ENCODE measurements around the gene VPS4B. TPM values are rescaled to one million over a fixed set of nuclear protein-coding genes. Genes with fewer than 3 reads are reported as not detected.

Gene VPS4B
- total and polyA plus RNA-seq, 2 experiments from 2014 or later = 9.1 to 14.6 TPM

GRCh38 chr18:63430526-63430925, 8.2 kb upstream of the VPS4B start:
- TF ChIP-seq CTCF (IDR thresholded peaks at IDR 0.05; ENCODE audit: low read depth, low read length) = no peak
- Histone ChIP-seq H3K27me3 (peaks cover 9% of the 10 kb centered on the region), H3K27ac (no peak overlapping the region), H3K4me3 (no peak overlapping the region), H3K4me1 (ENCODE audit: low read depth) (no peaks in the 10 kb centered on the region), H3K36me3 (no peaks in the 10 kb centered on the region), H3K9me3 (ENCODE audit: low read depth) (no peaks in the 10 kb centered on the region)
- DNase-seq (ENCODE audit: low read depth in 1 of 2, low spot score in 1 of 2) = no peak

GRCh38 chr18:63427558-63427957, 5.3 kb upstream of the VPS4B start:
- no peak overlapping the region for H3K27ac ChIP-seq
- H3K4me1 ChIP-seq (ENCODE audit: low read depth) = no peaks in the 10 kb centered on the region
- no peaks in the 10 kb centered on the region for H3K36me3 ChIP-seq
- no peak for DNase-seq (ENCODE audit: low read depth in 1 of 2, low spot score in 1 of 2)
- TF ChIP-seq CTCF (IDR thresholded peaks at IDR 0.05; ENCODE audit: low read depth, low read length) = no peak
- peaks cover 9% of the 10 kb centered on the region for H3K27me3 ChIP-seq
- no peak overlapping the region for H3K4me3 ChIP-seq
- no peaks in the 10 kb centered on the region for H3K9me3 ChIP-seq (ENCODE audit: low read depth)

GRCh38 chr18:63422864-63423304, 608 bp upstream of the VPS4B start:
- Histone ChIP-seq H3K27ac (peak overlapping the region; percentile 97), H3K36me3 (no peaks in the 10 kb centered on the region), H3K4me1 (ENCODE audit: low read depth) (no peaks in the 10 kb centered on the region), H3K27me3 (no peaks in the 10 kb centered on the region), H3K4me3 (peak overlapping the region; percentile 55), H3K9me3 (ENCODE audit: low read depth) (no peaks in the 10 kb centered on the region)
- no peak for TF ChIP-seq CTCF (IDR thresholded peaks at IDR 0.05; ENCODE audit: low read depth, low read length)
- no peak for DNase-seq (ENCODE audit: low read depth in 1 of 2, low spot score in 1 of 2)

GRCh38 chr18:63421514-63421913, 762 bp downstream of the VPS4B start:
- Histone ChIP-seq H3K27me3 (no peaks in the 10 kb centered on the region), H3K4me1 (ENCODE audit: low read depth) (no peaks in the 10 kb centered on the region), H3K36me3 (no peaks in the 10 kb centered on the region), H3K27ac (peak overlapping the region; percentile 84), H3K4me3 (peak overlapping the region; percentile 72), H3K9me3 (ENCODE audit: low read depth) (no peaks in the 10 kb centered on the region)
- no peak for DNase-seq (ENCODE audit: low read depth in 1 of 2, low spot score in 1 of 2)
- TF ChIP-seq CTCF (IDR thresholded peaks at IDR 0.05; ENCODE audit: low read depth, low read length) = no peak

- no peaks in the 10 kb centered on the region for H3K9me3 ChIP-seq (ENCODE audit: low read depth)
- no peak overlapping the region for H3K4me3 ChIP-seq
- H3K27me3 ChIP-seq = no peaks in the 10 kb centered on the region
- H3K36me3 ChIP-seq = peaks cover 23% of the 10 kb centered on the region
- no peak for DNase-seq (ENCODE audit: low read depth in 1 of 2, low spot score in 1 of 2)
- H3K27ac ChIP-seq = no peak overlapping the region
- no peak for TF ChIP-seq CTCF (IDR thresholded peaks at IDR 0.05; ENCODE audit: low read depth, low read length)
- H3K4me1 ChIP-seq (ENCODE audit: low read depth) = no peaks in the 10 kb centered on the region
These were observed 9.3 kb downstream of the VPS4B start for GRCh38 chr18:63412953-63413352.

- peak in 1 of 2 donors; percentile 32 for DNase-seq (ENCODE audit: low read depth in 1 of 2, low spot score in 1 of 2)
- Histone ChIP-seq H3K36me3 (peaks cover 27% of the 10 kb centered on the region), H3K9me3 (ENCODE audit: low read depth) (no peaks in the 10 kb centered on the region), H3K4me3 (no peak overlapping the region), H3K27me3 (no peaks in the 10 kb centered on the region), H3K27ac (no peak overlapping the region), H3K4me1 (ENCODE audit: low read depth) (no peaks in the 10 kb centered on the region)
- TF ChIP-seq CTCF (IDR thresholded peaks at IDR 0.05; ENCODE audit: low read depth, low read length) = no peak
These were observed 11.5 kb downstream of the VPS4B start for GRCh38 chr18:63410792-63411191.

Data from cardiac muscle cell (in vitro differentiated cells and primary cell).